Stimulated activated naive CD4-positive, alpha-beta T cell (primary cell): ENCODE results near the gene KDM6A.
A peak's percentile ranks its signal among the peaks of the same experiment; 100 is the strongest.
"Not testable (repeated sequence)": the region's sequence is repeated elsewhere in the genome, so short reads cannot be mapped to it uniquely, and the experiment has no call there.

Experiments
- DNase-seq, 6 experiments: peaks; one replicate each; lab custom pipeline; 2025; lab: John Stamatoyannopoulos, UW

KDM6A gene

DNA sequence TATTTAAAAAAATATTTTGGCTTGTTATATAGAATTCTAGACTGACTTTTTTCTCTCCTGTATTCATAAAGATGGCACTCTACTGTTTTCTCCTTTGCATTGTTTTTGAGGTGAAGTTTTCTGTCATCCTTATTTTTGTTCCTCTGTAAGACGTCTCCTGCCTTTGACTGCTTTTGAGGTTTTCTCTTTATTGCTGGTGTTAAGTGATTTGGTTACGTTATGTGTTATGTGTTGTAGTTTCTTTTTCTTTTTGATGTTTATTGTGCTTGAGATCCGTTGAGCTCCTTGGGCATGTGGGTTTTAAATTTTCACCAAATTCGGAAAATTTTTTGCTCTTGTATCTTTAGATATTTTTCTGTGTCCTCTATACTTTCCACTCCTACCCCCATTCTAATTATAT, 50.0 kb downstream of the KDM6A start:
- DNase-seq: peak in 2 of 6 experiments; percentile 28 to 42

DNA sequence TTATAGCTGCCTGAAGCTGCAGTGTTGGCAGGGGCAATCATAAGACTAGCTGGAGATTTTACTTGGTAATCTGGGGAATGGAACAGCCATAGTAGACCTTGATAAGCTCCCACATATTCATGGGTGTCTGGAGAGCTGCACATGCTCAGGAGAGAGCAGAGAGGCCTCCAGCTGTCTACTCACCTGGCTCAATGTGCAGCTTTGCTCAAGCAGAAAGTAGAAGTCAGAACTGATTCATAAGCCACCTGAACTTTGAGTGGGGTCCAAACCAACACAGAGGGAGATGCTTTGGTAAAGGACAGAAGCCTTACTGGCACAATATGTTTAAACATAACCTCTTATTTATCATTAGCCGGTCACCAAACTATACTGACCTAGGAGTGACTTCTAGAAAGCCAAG, 54.4 kb downstream of the KDM6A start:
- no peak for DNase-seq

DNA sequence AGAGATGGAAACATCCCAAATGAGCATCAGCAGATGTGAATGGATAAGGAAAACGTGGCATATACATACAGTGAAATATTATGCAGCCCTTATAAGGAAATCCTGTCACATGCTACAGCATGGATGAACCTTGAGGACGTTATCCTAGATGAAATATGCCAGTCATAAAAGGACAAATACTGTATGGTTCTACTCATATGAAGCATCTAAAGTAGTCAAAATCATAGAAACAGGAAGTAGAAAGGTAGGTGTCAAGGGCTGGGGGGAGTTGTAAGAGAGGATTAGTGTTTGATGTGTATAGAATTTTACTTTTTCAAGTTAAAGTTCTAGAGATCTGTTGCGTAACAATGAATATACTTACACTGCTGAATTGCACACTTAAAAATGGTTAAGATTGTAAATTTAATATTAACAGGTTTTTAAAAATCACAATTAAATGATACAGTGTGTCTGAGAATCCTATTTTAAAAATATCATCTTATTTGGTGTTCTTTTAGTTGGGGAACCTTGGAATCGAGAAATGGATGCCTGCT, 58.5 kb downstream of the KDM6A start:
- no peak for DNase-seq

DNA sequence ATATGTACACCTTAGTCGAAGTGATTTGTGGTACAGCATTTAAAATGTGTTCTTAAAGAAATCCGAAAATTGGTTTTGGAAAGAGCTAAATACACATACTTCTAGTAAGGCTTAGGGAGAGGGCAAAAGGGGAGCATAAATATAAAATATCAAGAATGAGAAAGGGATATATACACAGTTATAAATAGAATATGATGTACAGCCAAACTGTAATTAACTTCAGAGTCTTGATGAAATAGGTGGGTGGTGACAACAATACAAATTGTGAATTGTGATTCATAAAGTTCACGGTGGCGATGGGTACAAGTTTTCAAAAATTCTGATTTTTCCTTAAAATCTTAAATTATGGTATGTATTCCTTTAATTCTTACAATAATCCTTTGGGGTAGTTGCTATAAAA, 62.2 kb downstream of the KDM6A start:
- DNase-seq: no peak

DNA sequence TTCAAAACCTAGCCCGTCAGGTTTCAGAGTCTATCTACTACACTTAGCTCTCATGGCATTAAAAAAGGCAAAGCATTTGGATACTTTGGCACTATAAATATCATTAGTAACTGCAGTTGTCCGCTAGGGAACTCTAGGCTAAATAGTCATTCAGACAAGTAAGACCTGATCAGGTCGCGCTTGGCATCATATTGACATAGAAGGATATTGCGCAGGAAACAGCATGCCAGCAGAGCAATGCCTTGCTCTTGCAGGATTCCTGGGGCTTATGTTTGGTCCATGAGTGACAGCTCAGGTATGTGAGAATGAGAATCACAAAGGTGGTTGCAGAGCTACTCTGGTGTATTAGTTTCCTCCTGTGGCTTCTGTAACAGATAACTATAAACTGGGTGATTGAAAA, 62.7 kb downstream of the KDM6A start:
- no peak for DNase-seq

DNA sequence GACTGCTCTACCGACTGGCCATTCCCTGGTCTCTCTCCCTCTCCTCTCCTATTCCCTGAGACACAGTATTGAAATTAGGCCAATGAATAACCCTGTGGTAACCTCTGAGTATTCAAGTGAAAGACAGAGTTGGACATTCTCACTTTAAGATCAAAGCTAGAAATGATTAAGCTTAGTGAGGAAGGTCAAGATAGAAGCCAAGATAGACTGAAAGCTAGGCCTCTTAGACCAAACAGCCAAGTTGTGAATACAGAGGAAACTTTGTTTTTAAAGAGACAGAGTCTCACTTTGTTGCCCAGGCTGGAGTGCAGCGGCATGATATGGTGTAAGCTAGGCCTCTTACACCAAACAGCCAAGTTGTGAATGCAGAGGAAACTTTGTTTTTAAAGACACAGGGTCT, 64.6 kb downstream of the KDM6A start:
- DNase-seq: no peak

DNA sequence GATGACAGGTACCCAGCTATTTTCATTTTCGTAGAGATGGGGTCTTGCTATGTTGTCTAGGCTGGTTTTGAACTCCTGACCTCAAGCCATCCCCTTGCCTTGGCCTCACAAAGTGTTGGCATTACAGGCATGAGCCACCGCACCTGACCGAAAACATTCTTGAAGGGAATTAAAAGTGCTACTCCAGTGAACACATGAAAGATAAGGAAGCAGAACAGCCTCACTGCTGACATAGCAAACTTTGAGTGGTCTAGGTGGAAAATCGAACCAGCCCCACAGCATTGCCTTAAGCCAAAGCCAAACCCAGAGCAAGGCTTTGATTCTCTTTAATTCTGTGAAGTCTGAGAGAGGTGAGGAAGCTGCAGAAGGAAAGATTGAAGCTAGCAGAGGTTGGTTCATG, 65.1 kb downstream of the KDM6A start:
- DNase-seq: no peak

DNA sequence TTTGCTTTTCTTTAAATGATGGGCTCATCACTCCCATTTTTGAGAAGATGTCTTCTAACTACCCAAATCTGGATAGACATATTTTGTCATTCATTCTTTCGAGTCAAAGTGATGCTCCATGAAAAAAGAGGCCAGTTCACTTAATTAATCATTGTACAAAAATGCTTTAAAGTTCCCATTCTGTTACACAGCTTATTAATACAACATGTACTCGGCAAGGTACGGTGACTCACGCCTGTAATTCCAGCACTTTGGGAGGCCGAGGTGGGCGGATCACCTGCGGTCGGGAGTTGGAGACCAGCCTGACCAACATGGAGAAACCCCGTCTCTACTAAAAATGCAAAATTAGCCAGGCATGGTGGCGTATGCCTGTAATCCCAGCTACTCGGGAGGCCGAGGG, 67.6 kb downstream of the KDM6A start:
- not testable (repeated sequence) for DNase-seq

DNA sequence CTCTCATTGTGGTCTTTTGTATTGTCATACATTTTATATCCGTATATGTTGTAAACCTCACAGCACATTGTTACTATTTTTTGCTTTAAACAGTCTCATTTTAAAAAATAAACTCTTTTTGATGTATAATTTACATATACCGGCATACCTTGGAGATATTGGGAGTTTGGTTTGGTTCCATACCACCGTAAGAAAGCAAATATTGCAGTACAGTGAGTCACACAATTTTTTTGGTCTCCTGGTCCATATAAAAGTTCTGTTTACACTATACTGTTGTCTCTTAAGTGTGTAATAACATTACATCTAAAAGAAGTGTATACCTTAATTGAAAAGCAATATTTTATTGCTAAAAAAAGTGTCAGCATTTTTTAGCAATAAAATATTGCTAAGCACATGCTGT, 70.0 kb downstream of the KDM6A start:
- no peak for DNase-seq

DNA sequence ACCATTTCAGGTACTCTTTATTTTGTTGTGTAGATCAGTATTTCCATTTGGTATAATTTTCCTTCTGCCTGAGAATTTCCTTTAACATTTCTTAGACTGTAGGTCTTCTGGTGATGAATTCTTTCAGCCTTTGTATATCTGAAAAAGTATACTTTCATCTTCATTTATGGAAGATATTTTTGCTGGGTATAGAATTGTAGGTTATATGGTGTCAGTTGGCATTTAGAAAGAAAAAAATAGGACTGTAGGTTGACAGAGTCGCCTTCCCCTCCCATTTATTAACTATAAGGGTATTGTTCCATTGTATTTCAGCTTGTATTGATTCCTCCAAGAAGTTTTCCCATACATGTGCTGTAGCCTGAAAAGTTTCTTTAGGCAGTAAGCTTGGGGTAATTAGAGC, 71.9 kb downstream of the KDM6A start:
- no peak for DNase-seq

DNA sequence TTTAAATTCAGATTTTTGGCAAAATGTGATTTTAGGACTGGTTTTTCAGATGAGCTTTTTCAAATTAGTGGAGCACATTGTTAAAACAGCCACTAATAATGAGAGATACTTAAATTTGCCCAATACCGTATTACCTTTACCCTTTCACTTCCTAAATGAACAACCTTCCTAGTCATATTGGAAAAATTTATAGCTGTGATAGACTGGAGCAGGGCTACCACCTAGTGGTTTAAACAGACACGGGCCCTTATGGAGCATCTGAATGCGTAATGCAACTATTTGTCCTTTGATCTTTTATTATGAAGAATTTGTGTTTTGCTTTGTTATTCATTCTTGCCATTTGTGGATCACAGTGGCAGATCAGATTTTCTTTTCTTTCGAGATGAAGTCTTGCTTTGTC, 72.7 kb downstream of the KDM6A start:
- no peak for DNase-seq

DNA sequence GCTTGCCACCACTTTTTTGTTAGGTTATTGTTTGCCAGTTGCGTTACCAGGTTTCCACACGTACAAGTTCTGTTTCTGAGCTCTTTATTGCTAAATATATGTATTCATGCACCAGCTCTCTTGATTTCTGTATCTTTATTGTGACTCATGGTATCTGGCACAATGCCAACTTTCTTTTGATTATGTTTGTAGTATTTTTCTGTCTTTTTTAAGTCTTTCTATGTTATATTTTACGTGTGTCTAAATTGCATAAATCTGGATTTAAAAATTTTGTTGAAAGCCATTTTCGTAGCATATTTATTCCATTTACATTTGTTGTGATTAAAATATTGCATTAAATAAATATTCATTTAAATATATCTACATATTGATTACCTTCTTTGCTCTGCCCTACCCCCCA, 73.8 kb downstream of the KDM6A start:
- no peak for DNase-seq

DNA sequence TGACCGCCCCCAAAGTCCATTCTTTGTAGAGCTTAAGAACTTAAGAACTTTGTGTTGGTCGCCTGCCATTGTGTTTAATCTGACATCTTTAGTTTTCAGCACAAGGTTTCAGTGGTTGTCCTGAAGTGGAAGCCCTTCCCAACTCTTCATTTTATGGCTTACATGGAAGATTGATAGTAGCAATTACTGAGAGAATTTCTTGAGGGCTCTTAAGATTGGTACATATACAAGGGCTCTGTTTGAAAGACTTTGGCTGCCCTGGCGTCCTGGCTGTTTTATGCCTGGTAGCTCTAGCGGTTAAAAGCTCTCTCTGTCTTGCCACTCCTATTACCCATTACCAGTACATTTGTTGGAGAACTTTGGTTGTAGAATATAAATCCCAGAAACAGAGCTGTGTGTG, 75.0 kb downstream of the KDM6A start:
- DNase-seq: no peak

DNA sequence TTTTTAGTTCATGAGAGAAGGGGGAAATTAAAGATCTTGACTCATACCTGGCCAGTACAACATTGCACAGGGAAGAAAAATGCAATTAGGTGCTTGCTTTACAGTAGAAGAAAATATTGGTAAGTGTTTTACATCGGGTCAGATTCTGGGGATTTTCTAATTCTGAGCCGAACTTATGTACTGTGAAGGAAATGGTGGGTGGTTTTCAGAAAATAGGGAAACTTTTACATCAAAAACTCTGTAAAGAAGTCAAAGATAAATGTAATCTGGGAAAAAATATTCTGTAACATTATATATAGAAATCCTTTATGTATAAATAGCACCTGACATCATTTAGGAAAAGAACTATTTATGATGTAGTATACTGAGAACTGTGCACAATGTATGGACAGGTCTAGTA, 75.4 kb downstream of the KDM6A start:
- no peak for DNase-seq

DNA sequence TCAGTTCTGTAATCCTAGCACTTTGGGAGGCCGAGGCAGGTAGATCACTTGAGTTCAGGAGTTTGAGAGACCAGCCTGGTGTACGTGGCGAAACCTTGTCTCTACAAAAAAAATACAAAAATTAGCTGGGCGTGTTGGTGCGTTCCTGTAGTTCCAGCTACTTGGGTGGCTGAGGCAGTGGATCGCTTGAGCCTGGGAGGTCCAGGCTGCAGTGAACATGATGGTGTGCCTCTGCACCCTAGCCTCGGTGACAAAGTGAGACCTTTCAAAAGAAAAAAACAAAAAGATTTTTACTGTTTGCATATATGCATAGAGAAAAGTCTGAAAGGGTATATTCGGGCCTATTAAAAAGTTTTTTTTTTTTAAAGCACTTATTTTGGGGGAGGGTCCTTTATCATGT, 76.1 kb downstream of the KDM6A start:
- DNase-seq: no peak

DNA sequence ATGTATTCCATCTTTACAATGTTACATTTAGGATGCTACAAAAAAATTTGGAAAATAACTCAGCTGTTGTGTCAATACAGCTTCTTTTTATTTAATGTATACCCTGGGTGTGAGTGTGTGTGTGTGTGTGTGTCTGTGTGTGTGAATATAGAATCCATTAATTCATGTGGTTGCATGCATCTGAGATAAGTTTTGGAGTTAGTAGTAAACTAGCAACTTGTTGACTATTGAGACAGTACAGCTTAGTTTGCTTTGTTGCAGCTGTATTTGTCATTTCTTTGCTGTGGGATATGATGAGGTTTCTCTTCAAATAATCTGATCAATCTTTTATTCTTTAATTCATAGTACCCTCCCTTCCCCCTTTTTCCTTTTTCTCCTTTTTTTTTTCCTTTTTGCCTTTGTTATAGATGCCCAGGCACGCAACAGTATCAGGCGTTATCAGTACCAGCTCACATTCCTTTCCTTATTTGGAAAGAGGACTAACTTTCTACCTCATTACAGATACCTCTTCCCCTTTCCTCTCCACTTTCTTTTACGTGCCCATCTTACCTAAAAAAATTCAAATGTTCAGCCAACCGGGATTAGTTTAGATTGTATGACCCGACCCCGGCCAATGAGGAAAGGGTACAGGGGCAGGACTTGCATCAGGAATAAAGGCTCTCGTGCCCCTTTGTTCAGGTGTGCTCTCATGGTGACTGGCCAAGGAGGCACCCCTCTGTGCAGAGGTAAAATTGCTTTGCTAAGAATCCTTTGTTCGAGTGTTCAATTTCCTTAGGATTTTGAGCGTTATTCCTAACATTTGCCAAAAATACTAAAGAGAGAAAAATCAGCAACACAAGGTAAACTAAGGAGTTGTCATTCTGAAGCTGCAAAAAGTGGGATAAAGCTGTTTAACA, 77.7 kb downstream of the KDM6A start:
- not testable (repeated sequence) for DNase-seq

DNA sequence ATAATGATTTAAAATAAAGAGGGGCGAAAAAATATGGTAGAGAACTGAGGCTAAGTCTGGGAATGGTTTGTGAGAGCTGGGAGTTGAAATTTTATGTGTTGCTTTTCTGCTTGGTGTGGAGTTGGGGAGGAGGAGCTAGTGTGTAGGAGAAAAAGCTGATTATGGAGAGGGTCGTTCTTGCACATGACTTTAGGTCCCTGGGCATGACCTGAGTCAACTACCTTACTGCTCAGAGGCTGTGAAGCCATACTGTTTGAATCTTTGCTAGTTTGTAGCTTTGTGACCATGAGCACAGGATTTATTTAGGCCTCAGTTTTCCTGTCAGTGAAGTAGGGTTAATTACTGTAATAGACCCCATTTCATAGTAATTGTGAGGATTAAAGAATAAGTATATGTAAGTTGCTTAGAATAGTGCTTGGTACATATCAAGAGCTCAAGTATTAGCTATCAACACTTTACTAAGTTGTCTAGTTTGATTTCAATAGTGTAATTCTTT, 78.6 kb downstream of the KDM6A start:
- no peak for DNase-seq

DNA sequence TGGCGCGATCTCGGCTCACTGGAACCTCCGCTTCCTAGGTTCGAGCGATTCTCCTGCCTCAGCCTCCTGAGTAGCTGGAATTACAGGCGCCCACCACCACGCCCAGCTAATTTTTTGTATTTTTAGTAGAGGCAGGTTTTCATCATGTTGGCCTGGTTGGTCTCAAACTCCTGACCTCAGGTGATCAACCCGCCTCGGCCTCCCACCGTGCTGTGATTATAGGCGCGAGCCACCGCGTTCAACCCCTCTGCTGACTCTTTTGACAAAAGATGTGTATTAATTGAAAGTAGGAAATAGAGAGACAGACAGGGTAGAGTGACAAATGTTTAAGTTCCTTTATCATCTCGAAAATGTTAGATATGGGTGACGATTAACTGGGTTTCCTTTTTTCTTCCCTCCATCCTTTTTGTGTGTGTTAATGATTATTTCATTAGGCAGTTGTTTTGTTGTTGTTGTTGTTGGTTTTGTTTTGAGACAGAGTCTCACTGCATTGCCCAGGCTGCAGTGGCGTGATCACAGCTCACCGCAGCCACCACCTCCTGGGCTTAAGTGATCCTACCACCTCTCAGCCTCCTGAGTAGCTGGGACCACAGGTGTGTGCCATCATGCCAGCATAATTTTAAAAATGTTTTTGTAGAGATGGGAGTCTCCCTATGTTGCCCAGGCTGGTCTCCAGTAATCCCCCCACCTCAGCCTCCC, 79.5 kb downstream of the KDM6A start:
- no peak for DNase-seq

DNA sequence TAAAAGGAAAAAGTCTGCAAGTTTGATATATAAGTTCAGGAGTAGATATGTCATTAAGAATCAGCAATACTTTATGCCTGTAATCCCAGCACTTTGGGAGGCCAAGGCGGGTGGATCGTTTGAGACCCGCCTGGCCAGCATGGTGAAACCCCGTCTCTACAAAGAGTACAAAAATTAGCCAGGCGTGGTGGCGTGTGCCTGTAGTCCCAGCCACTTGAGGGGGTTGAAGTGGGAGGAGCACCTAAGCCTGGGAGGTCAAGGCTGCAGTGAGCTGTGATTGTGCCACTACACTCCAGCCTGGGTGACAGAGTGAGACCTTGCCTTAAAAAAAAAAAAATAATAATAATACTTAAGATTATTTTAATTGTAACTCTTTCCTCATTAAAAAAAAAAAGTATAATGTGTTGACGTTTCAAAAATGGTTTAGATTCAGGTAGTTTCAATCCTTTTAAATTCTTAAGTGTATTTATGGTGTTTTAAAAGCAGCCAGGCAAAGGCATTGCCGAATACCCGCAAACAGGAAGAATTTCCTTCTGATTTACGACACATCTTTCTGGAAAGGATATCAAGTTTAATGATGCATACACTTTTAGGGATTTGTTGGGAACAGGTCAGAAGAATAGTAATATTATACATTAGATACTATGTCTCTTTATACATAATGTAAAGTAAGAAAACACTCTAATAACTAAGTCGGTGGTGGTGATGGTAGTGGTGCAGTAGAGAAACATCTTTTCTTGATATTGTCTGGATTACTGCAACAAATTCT, 80.9 kb downstream of the KDM6A start:
- DNase-seq: no peak

DNA sequence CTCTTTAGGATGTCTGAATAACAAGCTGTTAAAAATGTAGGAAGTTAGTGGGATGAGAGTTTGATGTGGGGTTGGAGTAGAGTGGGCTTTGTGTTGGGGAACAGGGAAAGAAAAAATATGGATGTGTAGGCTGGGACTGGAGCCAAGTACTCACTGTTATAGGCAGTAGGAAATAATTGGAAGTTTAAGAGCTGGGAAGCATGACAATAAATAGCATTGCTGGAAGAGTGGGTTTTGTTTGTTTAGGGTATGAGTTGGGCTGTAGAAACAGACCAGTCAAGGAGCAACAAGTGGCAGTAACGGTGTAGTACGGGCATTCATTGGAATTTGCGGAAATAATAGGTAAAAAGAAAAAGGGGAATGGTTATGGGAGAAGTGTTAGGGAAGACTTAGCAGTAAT, 81.6 kb downstream of the KDM6A start:
- DNase-seq: no peak

DNA sequence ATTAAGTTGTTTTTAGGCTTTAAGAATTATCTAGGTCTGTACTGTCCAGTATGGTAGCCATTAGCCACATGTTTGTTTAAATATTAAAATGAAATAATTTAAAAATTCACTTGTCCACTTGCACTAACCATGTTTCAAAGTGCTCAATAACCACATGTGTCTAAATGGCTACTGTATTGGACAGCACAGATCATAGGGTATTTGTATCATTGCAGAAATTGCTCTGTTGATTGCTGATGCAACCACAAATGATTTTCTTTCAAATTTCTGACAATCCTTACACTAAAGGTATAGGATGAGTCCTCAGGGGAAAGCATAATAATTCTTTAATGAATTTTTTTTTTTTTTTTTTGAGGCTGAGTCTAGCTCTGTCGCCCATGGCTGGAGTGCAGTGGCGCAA, 84.9 kb downstream of the KDM6A start:
- no peak for DNase-seq

DNA sequence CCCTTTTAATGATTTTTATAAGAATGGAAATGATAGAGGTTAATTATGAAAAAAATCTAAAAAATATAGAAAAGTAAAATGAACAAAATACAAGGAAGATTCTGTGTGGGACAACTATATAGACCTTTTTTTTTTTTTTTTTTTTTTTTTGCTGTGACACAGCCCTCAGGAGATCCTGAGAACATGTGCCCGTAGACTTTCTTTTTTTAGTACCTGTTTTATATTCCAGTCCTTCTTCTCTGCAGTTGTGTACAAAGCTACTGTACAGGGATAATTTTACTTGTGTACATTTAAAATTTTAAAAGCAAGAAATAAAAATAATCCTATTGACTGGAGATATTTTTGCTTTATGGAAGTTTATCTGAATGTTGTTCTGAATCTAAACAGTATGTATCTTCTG, 85.5 kb downstream of the KDM6A start:
- DNase-seq: no peak
